Measurements from ENCODE around the gene LDLRAD3. TPM values are rescaled to one million over a fixed set of nuclear protein-coding genes. Genes with fewer than 3 reads are reported as not detected.

The LDLRAD3 gene
- total RNA-seq, 2 experiments from 2014 or later: not detected

- no peaks in the 10 kb centered on the region for H3K9me3 ChIP-seq (ENCODE audit: low read length)
- ChIA-PET POLR2A (no interaction called here), CTCF (ENCODE audit: unreplicated experiment) (interaction anchor here (0.5 kb wide), 1 partner anchor 117 kb away, joined by 5 read pairs; no protein-coding TSS in a partner anchor)
- no peak for DNase-seq (ENCODE audit: low spot score)
- no peaks in the 10 kb centered on the region for H3K79me2 ChIP-seq (ENCODE audit: insufficient read depth, low read depth, low read length)
- H3K4me2 ChIP-seq (ENCODE audit: low read length): no peak overlapping the region
- intact Hi-C loops (cut with micrococcal nuclease; ENCODE audit: unreplicated experiment): no loop called here
- no TSS peak for BruUV-seq (replicated peaks)
- H3K36me3 ChIP-seq (ENCODE audit: insufficient read depth, low read length): no peaks in the 10 kb centered on the region
- H3K4me1 ChIP-seq (ENCODE audit: insufficient read depth, low read length, poor library complexity, severe bottlenecking): no peaks in the 10 kb centered on the region
- no peaks in the 10 kb centered on the region for H3K9me2 ChIP-seq (ENCODE audit: insufficient read depth, low read length)
- no peak overlapping the region for H3K4me3 ChIP-seq (ENCODE audit: low read depth, low read length, poor library complexity, severe bottlenecking)
- H2AFZ ChIP-seq (ENCODE audit: low read length): no peak overlapping the region
- no peaks in the 10 kb centered on the region for H4K20me1 ChIP-seq (ENCODE audit: insufficient read depth, low read length)
- no peak for TF ChIP-seq EZH2phosphoT487 (IDR thresholded peaks at IDR 0.05; ENCODE audit: borderline replicate concordance, low read depth, low read length)
- TF ChIP-seq CTCF (conservative IDR thresholded peaks at IDR 0.05; ENCODE audit: low read length): no peak
- no peak overlapping the region for H3K27ac ChIP-seq (ENCODE audit: low read depth, low read length, poor library complexity, severe bottlenecking)
These were observed 313.5 kb downstream of the LDLRAD3 start for GRCh38 chr11:36257351-36257750.

GRCh38 chr11:36258730-36259360 lies 315.0 kb downstream of the LDLRAD3 start:
- Histone ChIP-seq H3K9me3 (ENCODE audit: low read length) (no peaks in the 10 kb centered on the region), H4K20me1 (ENCODE audit: insufficient read depth, low read length) (no peaks in the 10 kb centered on the region), H3K79me2 (ENCODE audit: insufficient read depth, low read depth, low read length) (no peaks in the 10 kb centered on the region), H3K27ac (ENCODE audit: low read depth, low read length, poor library complexity, severe bottlenecking) (no peak overlapping the region), H3K4me1 (ENCODE audit: insufficient read depth, low read length, poor library complexity, severe bottlenecking) (no peaks in the 10 kb centered on the region), H3K4me3 (ENCODE audit: low read depth, low read length, poor library complexity, severe bottlenecking) (no peak overlapping the region), H3K36me3 (ENCODE audit: insufficient read depth, low read length) (no peaks in the 10 kb centered on the region), H2AFZ (ENCODE audit: low read length) (no peak overlapping the region), H3K4me2 (ENCODE audit: low read length) (no peak overlapping the region), H3K9me2 (ENCODE audit: insufficient read depth, low read length) (no peaks in the 10 kb centered on the region)
- DNase-seq (ENCODE audit: low spot score): peak; percentile 12
- ChIA-PET CTCF (ENCODE audit: unreplicated experiment) (interaction anchor here (0.7 kb wide), 1 partner anchor 621 kb away, joined by 3 read pairs; no protein-coding TSS in a partner anchor), POLR2A (interaction anchor here (0.5 to 0.8 kb wide), 3 partner anchors 9 to 450 kb away, joined by 3 read pairs; no protein-coding TSS in a partner anchor)
- no TSS peak for BruUV-seq (replicated peaks)
- intact Hi-C loops (cut with micrococcal nuclease; ENCODE audit: unreplicated experiment): no loop called here
- peak; percentile 61 for TF ChIP-seq CTCF (conservative IDR thresholded peaks at IDR 0.05; ENCODE audit: low read length)
- no peak for TF ChIP-seq EZH2phosphoT487 (IDR thresholded peaks at IDR 0.05; ENCODE audit: borderline replicate concordance, low read depth, low read length)

- Histone ChIP-seq H3K36me3 (ENCODE audit: insufficient read depth, low read length) (no peaks in the 10 kb centered on the region), H3K79me2 (ENCODE audit: insufficient read depth, low read depth, low read length) (no peaks in the 10 kb centered on the region), H2AFZ (ENCODE audit: low read length) (no peak overlapping the region), H3K9me3 (ENCODE audit: low read length) (no peaks in the 10 kb centered on the region), H3K4me3 (ENCODE audit: low read depth, low read length, poor library complexity, severe bottlenecking) (no peak overlapping the region), H3K9me2 (ENCODE audit: insufficient read depth, low read length) (no peaks in the 10 kb centered on the region), H4K20me1 (ENCODE audit: insufficient read depth, low read length) (no peaks in the 10 kb centered on the region), H3K4me1 (ENCODE audit: insufficient read depth, low read length, poor library complexity, severe bottlenecking) (no peaks in the 10 kb centered on the region), H3K27ac (ENCODE audit: low read depth, low read length, poor library complexity, severe bottlenecking) (no peak overlapping the region), H3K4me2 (ENCODE audit: low read length) (no peak overlapping the region)
- intact Hi-C loops (cut with micrococcal nuclease; ENCODE audit: unreplicated experiment): no loop called here
- DNase-seq (ENCODE audit: low spot score): no peak
- POLR2A ChIA-PET: no interaction called here
- no TSS peak for BruUV-seq (replicated peaks)
- TF ChIP-seq CTCF (conservative IDR thresholded peaks at IDR 0.05; ENCODE audit: low read length) (no peak), EZH2phosphoT487 (IDR thresholded peaks at IDR 0.05; ENCODE audit: borderline replicate concordance, low read depth, low read length) (no peak)
- CTCF ChIA-PET (ENCODE audit: unreplicated experiment): no interaction called here
These were observed 317.2 kb downstream of the LDLRAD3 start for GRCh38 chr11:36261094-36261493.
